CD4-positive, alpha-beta T cell treated with Interleukin-17A for 4 hours (primary cell): ENCODE results near the gene MINAR1.
"Not testable (repeated sequence)": the region's sequence is repeated elsewhere in the genome, so short reads cannot be mapped to it uniquely, and the experiment has no call there.

Source experiments
- DNase-seq: peaks from one replicate; pipeline ENCODE4 v3.0.0-alpha.2; 2020; ENCODE audit warnings: mixed read lengths

Gene MINAR1, protein sequence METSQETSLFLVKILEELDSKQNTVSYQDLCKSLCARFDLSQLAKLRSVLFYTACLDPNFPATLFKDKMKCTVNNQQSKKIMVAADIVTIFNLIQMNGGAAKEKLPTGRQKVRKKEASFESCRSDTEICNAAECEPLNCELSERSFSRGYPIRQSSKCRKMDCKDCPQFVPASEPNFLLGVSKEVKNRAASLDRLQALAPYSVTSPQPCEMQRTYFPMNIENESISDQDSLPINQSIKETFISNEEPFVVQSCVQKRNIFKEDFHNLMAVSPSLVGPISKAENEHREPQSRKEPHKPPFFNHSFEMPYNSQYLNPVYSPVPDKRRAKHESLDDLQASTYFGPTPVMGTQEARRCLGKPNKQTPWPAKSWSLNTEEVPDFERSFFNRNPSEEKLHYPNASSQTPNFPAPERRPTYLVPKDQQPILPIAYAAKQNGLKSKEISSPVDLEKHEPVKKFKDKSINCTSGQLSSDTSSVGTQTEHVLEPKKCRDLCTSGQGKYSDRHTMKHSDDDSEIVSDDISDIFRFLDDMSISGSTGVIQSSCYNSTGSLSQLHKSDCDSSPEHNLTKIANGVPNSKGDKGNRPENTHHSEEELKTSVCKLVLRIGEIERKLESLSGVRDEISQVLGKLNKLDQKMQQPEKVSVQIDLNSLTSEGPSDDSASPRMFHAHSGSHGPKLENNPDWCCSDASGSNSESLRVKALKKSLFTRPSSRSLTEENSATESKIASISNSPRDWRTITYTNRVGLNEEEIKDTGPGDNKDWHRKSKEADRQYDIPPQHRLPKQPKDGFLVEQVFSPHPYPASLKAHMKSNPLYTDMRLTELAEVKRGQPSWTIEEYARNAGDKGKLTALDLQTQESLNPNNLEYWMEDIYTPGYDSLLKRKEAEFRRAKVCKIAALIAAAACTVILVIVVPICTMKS

DNA sequence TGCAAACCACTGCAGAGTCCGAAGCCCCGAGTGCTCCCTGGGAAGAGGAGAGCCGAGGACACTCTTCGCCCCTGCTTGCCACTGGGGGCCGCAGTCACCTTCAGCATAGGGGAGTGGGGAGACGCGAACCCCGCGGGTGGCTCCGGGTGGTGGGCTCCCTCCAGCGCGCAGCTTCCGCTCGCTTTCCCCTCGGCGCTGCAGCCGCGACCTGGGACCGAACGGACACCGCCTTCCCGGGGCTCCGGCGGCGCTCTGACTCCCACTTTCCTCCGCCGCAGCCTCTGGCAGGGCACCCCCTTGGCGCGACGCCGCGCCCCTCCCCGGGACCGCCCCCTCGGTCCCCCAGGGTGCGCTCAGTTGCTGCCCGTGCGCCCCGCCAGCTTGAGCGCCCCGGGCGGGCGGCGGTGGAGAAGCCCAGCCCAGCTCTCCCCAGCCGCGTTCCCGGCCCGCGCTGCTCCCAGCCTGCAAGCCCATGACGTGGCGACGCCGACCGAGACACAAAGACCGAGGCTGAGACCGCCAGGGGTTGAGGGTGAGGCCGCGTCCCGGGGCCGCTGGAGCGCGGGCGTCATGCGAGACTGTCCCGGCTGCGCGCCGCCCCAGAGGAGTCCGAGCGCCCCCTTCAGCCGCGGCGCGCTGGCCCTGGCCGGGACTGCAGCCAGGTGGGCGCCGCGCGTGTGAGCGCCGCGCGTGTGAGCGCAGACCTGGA lies at the start of gene MINAR1:
Gene MINAR1 (plus strand): TSS at position 701 of the 709 bp plus-strand sequence. CDS start 23,812 bp downstream, outside the sequence.
- DNase-seq: no peak

DNA sequence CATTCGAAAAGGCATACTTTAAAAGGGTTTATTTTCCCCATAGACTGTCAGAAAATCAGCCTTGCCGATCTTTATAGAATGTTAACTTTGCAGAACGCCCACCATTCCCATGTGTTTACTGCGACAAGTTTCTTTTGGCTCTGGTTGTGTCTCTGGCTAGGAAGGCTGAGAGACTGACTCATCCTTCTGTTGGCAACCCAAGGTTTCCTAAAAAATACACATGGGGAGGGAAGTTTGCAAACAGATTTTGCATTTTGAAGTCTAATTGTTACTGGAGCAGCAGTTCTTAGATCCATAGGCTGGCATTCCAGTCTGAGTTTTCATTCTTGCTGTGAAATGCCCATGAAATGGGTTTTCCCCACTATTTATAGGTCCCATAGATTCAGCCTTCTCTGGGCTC lies 37.9 kb upstream of the MINAR1 start:
- DNase-seq: no peak

DNA sequence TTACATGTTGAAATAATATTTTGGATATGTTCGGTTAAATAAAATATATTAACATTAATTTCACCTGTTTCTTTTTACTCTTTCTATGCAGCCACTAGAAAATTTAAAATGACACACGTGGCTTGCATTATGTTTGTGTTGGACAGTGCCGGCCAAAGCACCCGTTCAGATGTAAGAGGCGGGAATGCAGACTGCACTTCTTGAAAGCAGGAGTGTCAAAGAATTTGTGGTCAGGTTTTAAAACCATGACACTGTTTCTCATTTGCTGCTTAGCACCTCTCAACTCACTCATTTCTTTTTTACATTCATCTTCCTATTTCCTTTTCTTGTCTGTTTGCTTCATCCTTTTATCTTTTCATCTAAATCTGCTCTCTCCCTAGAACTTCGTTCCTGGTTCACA lies 35.3 kb upstream of the MINAR1 start:
- DNase-seq: no peak

DNA sequence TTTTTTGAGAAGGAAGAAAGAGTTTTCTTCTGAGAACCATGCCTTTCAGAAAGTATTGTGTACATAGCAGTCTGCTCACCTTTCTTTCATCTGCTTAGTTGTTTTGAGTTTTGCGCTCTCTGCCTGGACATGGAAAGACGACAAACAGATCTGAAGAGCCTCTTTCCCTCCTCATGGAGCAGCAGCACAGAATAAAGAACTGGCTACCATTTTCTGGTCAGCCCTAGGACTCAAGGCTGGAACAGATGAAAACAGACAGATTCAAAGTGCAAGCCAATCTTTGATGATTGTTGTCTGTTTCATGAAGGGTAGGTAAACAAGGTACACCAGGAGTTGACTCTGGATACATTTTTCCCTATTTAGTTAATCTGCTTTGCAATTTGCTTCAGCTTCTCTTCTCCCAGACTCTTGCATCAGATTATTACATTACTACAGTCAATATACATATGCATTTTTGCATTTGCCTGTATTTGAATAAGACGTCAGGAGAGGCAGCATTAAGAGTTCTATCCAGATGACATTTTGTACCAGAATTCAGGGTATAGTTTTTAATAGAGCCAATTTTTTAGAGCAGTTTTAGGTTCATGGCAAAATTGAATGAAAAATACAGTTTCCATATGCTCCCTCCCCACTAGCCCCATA lies 34.7 kb upstream of the MINAR1 start:
- DNase-seq: no peak

DNA sequence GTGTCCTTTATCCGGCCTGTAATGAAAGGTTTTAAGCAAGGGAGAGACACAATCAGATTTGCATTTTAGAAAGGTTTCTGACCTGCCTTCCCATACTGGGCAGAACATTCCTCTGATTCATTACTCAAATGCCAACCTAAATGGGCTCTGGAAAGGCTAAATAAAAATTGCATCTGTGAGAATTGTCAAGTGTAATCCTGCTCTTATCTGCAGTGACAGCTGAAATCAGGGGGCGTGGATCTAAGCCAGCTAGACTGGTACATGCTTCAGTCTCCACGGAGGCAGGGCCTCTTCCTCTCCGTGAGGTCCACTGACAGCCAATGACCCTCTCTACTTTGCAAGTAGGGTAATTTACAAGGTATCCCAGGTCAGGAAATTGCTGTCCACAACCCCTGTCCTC lies 32.5 kb upstream of the MINAR1 start:
- DNase-seq: no peak

DNA sequence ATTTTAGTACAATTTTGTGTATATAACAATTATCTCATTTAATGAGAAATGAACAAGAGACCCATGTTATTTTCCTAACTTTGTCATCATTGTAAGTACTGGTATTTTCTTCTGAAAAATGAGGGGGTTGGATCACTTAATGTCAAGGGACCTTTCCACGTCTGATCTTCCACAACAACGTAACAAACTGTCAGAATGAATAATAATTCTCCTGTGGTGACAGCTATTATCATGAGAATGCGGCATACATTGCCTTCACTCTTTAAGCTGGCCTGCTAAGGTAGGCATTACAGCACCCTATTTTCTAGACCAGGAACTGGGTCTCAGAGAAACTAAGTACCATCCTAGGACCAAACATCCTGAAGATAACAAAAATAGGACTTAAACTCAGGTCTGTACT lies 31.5 kb upstream of the MINAR1 start:
- DNase-seq: no peak

DNA sequence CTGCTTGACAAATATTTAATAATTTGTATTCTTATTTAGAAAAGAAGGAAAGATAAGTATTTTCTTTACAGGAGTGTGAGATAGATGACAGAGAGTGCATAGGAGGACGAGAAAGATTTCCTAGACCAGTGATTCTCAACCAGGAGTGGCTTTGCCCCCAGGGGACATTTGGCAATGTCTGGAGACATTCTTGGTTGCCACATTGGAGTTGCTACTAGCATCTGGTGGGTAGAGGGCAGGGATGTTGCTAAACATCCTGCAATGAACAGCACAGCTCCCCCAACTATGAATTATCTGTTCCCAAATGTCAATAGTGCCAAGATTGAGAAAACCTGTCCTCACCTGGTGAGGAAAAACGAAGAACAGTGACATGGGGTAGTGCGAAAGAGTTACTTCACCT lies 30.8 kb upstream of the MINAR1 start:
- DNase-seq: no peak

DNA sequence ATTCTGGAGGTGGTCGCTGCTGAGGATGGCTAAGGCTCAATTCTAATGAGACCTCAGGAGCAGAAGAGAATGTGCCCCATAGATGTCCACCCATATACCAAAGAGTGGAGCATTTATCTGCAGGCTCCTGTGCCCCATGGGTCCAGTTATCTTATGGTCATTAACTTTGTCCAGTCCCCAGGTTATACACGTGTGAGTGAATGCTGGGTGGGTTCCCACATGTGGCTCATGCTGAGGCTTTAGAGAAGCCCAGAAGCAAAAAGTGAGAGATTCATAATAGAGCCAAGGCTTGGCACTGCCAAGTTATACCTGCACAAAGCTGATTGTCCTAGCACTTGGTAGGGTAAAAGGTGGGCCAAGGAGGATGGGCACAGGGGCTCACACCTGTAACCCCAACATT lies 30.0 kb upstream of the MINAR1 start:
- DNase-seq: no peak

DNA sequence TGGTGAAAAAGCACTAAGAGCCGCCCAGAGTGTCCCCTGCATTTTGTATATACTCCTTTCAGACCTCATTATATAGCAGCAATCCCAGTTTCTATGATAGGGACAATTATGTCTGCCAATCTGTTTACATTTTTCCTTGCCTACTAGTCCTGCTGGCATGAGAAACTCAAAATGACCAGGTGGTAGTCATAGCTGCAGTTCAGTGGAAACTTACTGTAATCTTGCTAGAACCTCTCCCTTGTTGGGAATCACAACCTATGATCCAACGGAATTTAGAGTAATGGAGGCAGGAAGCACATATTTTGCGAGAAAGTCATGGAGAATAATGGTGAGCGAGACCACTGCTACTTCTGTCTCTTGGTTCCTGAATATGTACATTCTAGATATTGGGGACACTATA lies 28.6 kb upstream of the MINAR1 start:
- DNase-seq: no peak

DNA sequence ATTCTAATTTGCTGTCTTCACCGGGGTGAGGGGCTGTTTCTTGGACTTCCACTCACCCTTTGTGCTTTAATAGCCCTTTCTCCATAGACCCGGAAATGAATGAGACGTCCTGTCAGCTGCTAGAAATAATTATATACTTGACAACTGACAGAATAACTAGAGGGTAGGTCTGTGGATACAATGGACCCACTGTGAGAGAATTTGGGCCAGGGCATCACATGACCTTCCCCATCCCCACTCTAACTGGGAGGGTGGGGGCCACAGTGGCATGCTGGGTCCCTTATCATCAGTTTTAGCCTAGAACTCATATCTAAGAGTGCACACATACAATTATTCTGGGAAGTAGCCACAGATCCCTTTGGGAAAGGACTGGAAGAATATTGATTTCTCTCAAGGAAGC lies 25.9 kb upstream of the MINAR1 start:
- DNase-seq: no peak

DNA sequence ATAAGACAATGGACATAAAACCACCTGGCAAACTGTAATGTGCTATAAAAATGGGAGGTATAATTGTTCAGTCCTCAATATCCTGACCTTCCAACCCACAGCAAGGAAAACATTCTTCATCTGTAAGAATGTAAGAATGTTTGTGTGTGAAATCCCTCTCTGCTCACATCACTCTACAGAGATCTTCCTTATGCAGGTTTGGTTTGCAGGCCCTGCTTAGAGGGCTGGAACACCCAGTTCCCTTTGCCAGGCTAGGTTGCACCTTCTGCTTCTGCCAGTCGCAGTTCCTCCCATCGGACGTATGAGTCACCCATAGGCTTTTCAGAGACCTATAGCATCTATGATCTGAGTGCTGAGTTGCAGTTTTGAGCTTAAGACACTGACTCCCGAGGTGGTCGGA lies 24.1 kb upstream of the MINAR1 start:
- DNase-seq: no peak

DNA sequence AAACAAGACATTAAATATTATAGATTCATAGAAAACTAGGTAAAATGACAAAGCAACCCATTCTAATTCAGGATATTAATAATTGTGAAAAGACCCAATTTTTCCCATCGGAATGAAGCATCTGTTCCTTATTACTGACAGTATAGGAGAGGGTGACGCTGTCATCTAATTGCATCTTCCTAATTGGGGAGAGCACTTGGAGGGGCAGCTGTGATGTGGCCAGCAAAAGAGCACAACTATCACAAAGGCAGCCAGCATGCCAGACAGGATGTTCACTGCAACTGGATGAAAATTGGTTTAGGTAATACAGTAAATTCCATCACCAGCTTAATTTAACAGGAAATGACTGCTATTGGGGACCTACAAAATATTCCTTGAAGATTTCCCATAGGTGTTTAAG lies 21.9 kb upstream of the MINAR1 start:
- DNase-seq: no peak

DNA sequence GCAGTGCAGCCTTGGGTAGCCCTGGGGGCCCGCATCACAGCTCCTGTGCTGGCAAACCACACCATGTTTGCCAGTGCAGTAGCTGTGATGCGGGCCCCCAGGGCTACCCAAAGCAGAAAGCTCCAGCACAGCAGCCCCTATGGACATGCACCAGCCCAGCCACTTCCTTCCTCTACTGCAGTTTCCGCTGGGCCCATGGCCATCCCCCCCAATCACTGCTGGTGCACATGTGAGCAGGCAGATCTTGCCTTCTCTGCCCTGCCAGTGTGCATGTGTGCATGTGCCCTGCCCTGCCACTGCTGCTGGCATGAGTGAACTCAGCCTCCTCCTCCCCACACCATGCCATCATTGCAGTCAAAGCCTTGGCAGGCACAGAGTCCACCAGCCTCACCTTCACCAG lies 20.1 kb upstream of the MINAR1 start:
- DNase-seq: no peak

DNA sequence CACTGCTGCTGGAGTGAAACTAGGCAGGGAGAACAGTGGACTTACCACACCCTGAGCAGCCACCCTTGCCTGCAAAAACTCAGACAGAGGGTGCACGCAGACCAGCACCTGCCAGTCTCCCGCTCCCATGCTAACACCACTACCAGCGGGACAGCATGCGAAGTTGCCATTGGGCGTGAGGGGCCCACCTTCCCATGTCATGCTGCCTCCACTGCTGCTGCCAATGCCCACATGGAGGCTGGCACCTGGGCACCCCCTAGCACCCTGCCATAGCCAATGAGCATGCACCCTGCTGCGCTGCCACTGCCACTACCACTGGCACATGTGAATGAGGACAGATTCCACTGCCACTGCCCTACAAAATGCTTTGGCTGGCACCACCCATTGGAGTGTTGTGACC lies 19.7 kb upstream of the MINAR1 start:
- no peak for DNase-seq

DNA sequence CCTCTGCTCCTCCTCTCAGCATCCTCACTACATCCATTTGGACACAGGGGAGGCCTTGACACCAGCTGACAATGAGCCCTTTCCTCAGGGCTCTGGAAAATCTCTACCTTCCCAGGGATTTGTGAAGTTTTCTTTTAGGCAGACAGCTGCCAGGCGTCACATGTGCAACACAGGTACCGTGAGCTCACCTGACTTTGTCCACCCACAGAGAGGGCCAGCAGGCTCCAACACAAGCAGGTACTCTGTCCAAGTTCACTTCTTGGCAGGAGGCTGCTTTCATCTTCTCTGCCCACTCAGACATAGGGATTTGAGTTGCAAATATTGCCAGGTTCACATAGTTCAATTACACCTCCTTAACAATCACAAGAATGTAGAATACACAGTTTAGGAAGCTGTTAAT lies 15.3 kb upstream of the MINAR1 start:
- DNase-seq: no peak

DNA sequence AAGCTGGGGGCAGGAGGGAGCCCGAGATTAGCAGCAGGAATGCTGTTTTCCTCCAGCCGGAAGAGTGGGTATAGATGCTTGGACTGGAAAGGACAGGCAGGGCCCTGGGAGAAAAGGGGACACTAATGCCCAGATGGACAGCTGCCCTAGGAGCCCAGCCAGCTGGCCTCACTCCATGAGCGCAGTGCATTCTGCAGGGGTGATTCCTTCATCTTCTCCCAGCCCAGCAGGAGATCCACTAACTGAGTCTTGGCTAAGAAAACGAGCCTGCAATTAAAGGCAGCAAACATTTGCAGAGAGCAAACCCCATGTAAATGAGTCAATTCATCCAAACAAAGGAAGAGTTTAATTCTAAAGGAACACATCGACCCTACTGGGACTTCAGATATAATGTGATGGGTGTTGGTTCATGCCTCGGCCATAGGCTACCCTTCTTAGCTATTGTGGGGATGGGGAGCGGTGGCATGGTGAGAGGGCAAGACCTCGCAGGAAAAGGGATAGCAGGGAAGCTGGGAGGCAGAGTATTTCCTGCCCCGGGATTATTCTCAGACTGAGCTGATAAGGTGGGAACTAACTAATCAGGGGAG lies 13.3 kb upstream of the MINAR1 start:
- no peak for DNase-seq

DNA sequence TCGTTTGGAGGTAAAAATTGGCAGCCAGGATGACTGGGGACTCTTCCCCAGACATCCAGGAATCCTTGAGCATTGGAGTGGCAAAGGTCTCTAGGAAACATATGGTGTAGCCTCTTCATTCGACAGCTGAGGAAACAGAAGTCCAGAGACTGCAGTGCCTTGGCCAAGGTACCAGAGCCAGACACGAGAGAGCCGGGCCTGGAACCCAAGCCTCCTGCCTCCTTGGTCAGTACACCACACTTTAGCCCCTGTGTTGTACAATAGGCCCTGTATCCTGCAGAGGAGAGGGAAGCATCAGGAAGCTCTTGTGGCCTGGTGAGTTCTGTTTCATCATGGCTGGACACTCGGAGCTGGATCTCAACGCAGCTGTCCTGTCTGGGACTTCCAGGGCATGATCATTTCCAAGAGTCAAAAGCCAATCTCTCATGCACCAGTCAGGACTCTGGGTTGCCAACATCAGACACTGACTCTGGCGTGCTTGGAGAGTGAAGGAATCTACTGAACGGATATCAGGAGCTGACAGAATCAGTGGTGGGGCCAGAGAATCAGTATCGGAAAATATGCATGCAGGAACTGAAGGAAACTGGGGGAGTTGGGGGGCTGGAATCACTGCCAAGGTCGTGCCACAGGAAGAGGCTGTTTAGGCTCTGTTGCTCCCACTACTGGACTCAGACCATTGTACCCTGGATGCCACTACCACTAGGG lies 6.4 kb upstream of the MINAR1 start:
- DNase-seq: no peak

DNA sequence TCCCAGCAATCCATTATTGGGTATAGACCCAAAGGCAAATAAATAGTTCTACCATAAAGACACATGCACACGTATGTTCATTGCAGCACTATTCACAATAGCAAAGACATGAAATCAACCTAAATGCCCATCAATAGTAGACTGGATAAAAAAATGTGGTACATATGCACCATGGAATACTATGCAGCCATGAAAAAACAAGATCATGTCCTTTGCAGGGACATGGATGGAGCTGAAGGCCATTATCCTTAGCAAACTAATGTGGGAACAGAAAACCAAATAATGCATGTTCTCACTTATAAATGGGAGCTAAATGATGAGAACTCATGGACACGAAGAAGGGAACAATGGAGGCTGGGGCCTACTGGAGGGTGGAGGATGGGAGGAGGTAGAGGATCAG lies 5.2 kb upstream of the MINAR1 start:
- not testable (repeated sequence) for DNase-seq

DNA sequence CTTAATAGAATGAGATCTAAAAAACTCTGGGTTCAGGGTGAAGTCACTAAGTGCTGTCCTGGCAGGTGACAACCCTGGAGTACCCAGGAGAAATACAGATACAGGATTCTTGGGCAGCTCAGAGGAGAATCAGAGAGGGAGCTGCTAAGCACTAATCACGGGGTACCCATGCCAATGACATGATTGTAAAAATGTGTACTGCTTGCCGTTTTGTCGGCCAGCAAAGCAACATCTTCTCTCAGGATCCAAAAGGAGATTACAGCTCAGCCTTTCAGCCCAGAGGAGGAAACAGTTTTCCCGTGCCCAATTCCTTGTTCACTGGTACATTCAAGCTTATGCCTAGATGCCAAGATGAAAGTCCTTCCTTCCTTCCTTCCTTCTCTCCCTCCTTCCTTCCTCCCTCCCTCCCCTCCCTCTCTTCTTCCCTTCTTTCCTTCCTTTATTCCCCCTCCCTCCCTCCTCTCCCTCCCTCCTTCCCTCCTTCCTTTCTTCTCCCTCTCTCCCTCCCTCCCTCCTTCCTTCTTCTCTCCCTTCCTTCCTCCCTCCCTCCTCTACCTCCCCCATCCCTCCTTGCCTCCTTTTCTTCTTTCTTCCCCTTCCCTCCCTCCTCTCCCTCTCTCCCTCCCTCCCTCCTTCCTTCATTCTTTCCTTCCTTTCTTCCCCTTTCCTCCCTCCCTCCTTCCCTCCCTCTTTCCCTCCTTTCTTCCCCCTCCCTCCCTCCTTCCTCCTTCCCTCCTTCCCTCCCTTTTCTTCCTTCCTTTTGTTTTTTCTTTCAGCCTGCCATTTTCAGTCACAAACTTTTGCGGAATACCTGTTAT lies 4.1 kb upstream of the MINAR1 start:
- no peak for DNase-seq

DNA sequence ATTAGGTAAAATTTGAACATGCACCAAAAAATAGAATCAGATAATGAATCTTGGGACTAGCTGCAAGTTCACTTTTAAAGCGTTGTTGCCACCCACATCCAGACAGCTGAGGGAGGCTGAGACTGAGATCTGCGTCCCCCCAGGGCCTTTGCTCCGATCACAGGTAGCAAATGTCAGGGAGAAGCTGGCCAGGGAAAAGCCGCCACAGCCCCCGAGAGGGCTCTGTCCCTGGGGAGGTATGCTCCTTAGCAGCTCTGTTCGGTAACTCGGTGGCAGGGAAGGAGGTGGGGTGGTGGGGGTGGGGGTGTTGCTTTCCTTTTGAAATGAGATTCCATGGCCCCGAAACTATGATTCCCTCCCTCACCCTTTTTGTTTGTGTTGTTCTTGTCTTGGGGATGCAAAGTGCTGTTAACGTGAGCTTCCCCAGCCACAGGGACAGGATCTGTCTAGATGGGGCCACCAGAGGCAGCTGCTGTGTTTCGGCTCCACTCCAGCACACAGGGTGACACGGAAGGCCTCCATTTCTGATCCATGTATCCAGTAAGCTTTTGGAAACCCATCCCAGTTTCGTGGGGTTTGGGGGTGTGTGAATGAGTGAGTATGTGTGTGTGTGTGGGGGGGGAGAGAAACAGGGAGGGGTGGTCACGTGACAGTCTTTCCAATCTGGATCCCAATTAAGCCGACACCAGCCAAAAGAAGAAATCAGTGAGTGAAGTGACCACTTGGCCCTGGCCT lies 1.1 kb upstream of the MINAR1 start:
- DNase-seq: no peak
